ENCODE results near the gene TMSB15A. TPM values are rescaled to one million over a fixed set of nuclear protein-coding genes. Genes with fewer than 3 reads are reported as not detected.
"Not testable (repeated sequence)": the region's sequence is repeated elsewhere in the genome, so short reads cannot be mapped to it uniquely, and the experiment has no call there.

Gene TMSB15A
- polyA plus RNA-seq (ENCODE audit: insufficient read length), result 80.4 TPM
- long read RNA-seq, donor 1, transcript TMSB15A-201 (3 exons, 685 nt), result major isoform, 65 of 104 reads
- long read RNA-seq, donor 1, partial matches to known transcripts, result 39 of 104 reads
- long read RNA-seq, donor 1, other reads (novel, unspliced or antisense), result 0 of 104 reads
- long read RNA-seq, donor 2, transcript TMSB15A-201 (3 exons, 685 nt), result major isoform, 47 of 61 reads
- long read RNA-seq, donor 2, partial matches to known transcripts, result 14 of 61 reads
- long read RNA-seq, donor 2, other reads (novel, unspliced or antisense), result 0 of 61 reads
- long read RNA-seq, donor 3, transcript TMSB15A-201 (3 exons, 685 nt), result major isoform, 53 of 70 reads
- long read RNA-seq, donor 3, partial matches to known transcripts, result 17 of 70 reads
- long read RNA-seq, donor 3, other reads (novel, unspliced or antisense), result 0 of 70 reads
- long read RNA-seq, donor 4, transcript TMSB15A-201 (3 exons, 685 nt), result major isoform, 9 of 19 reads
- long read RNA-seq, donor 4, partial matches to known transcripts, result 10 of 19 reads
- long read RNA-seq, donor 4, other reads (novel, unspliced or antisense), result 0 of 19 reads
- long read RNA-seq, donor 5, transcript TMSB15A-201 (3 exons, 685 nt), result major isoform, 98 of 109 reads
- long read RNA-seq, donor 5, partial matches to known transcripts, result 11 of 109 reads
- long read RNA-seq, donor 5, other reads (novel, unspliced or antisense), result 0 of 109 reads
- long read RNA-seq, donor 6, transcript TMSB15A-201 (3 exons, 685 nt), result major isoform, 67 of 120 reads
- long read RNA-seq, donor 6, partial matches to known transcripts, result 53 of 120 reads
- long read RNA-seq, donor 6, other reads (novel, unspliced or antisense), result 0 of 120 reads
- long read RNA-seq, donor 7, transcript TMSB15A-201 (3 exons, 685 nt), result major isoform, 98 of 134 reads
- long read RNA-seq, donor 7, partial matches to known transcripts, result 36 of 134 reads
- long read RNA-seq, donor 7, other reads (novel, unspliced or antisense), result 0 of 134 reads
- long read RNA-seq, donor 8, transcript TMSB15A-201 (3 exons, 685 nt), result major isoform, 20 of 28 reads
- long read RNA-seq, donor 8, partial matches to known transcripts, result 8 of 28 reads
- long read RNA-seq, donor 8, other reads (novel, unspliced or antisense), result 0 of 28 reads

DNA sequence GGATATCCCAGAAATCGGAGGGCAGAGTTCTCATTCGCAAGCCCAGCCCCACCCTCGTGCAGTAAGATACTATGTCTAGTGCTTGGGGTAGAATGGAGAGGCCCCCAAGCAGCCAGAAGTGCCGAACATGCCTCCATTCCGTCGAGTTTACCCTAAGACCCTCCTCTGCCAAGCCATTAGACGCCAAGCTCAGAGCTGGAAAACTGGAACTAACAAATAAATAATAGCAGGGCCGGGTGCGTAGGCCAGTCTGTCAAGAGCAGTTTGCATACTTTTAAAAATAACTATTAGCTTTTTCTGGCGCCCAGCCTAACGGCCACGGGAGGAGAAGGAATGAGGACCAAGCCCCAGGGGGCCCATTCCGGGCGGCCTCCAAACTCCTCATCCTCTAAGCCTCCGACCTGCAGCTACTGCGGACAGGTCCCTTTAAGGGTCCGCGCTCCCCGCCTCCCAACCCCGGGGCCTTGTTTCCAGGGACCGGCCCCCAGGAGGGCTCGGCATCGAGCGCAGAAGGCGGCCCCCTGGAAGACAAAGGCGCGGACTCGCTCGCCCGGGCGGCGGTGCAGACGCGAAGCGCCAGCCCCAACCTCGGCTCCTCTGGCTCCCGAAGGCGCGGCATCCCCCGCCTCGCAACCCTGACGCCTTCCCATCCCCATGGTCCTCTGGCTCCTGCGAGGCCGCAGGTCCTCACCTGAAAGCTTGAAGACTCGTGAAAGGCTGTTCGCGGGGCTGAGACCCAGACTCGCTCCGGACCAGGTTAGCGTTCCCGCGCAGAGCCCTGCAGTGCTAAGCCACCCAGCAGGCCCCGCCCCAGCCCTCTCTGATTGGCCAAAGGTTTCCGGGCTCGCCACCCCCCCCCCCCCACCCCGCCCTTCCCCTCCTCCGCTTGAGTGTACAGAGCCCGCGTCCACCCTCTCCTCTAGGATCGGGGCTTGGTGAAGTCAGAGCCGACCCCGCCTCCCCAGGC lies at the start of gene TMSB15A:
TSS of gene TMSB15A (minus strand) at position 765 of the 967 bp plus-strand sequence.
- peak; percentile 72 for DNase-seq

- DNase-seq, result no peak
These were observed 44.0 kb upstream of the TMSB15A start for GRCh38 chrX:102560423-102561068.

GRCh38 chrX:102558607-102559006 lies 42.1 kb upstream of the TMSB15A start:
- DNase-seq, result no peak

GRCh38 chrX:102548231-102548630 lies 31.7 kb upstream of the TMSB15A start:
- no peak for DNase-seq

DNA sequence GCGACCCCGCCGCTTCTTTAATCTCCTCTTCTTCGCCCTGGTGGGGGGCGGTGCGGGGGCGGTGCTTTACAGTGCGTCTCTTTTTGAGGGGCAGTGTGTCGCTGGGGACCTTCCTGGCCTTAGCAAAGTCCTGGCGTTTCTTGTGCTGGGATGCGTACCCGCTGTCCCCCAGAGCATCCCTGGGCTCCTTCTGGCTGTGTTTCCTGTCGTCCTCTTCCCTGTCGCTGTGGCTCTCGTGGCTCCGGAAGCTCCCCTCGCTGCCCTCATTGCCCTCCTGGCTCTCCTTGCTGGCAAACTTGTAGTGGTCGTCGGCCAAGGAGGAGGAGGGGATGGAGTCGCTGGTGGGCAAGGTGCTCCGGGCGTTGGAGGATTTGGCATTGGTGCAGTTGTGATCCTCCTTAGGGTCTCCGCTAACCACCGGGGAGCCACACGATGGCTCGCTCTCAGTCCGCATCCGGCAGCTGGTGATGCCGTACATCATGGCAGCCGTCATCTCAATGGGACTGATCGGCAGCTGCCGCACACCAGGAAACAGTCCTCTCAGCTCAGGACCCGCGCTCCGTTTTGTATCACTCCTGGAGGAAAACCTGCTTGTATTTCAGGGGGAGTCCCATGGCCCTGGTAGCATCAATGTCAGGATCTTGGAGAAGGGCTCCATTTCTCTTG lies 30.4 kb upstream of the TMSB15A start:
- peak; percentile 0 for DNase-seq

DNA sequence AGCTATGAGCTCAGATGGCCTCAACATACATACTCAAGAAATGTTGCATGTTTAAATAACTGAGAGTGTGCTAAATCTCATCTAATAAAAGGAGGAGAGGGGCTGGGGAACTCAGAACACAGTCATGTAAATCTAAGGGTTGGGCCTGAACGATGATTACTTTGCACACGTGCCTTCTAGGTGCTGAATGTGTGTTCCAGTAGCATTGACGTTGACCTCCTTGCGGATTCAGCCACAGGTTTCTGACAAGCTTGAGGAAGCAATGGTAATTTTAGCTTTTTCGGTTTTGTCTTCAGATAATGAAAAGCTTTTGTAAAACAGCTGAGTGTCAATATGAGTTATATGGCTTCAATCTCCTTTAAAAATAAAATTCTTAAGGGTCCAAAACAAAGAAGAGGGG lies 29.6 kb upstream of the TMSB15A start:
- not testable (repeated sequence) for DNase-seq

GRCh38 chrX:102535958-102536357 lies 19.4 kb upstream of the TMSB15A start:
- DNase-seq, result no peak

DNA sequence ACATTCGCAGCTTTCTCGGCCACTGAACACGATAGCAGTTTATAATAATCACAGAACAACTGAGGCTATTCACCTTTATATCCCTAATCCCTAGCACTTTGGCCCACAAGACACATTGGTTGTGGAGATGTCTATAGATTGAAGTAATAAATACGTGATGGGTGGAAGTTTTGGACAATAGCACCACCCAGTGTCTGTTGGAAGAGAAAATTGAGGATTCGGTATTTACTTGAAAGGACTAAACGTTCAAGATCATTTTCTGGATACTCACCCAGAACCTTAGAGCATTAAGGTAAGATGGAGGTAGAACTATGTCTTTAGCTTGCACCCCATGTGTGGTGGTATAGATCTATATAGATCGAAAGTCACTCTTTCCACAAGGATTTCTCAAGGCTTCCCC lies 787 bp upstream of the TMSB15A start:
- peak; percentile 27 for DNase-seq

DNA sequence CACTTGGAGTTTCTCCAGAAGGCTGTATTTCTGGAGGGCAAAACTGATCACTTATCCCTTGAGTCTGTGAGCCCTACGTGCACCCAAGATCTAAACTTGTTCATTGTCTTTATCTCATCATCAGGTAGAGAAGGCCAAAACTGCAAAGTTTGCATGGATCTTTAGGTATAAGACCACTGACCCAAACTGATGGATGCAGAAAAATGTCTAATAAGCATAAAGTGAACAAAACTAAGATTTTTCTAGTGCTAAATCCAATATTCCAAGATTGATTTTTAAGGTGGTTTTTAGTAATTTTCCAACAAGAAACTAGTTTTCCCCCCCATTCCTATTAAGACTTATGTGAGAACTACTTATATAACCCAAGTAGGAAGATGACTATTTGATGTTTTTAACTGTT lies 2.0 kb downstream of the TMSB15A start:
- no peak for DNase-seq

GRCh38 chrX:102498732-102499131 lies 17.8 kb downstream of the TMSB15A start:
- DNase-seq, result no peak

DNA sequence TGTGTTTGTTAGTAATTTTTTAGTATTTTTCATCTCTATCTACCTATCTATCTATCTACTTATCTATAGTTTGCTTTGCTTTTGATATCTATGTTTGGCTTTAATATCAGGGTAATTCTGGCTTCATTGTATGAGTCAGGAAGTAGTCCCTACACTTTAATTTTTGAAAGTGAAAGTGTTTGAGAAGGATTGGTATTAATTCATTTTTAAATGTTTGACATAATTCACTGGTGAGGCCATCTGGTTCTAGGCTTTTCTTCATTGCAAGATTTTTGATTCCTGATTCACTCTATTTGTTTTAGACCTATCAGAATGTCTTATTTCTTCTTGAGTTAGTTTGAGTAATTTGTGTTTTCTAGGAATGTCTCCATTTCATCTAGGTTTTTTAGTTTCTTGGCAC lies 24.8 kb downstream of the TMSB15A start:
- DNase-seq, result no peak

GRCh38 chrX:102478765-102479164 lies 37.8 kb downstream of the TMSB15A start:
- not testable (repeated sequence) for DNase-seq

DNA sequence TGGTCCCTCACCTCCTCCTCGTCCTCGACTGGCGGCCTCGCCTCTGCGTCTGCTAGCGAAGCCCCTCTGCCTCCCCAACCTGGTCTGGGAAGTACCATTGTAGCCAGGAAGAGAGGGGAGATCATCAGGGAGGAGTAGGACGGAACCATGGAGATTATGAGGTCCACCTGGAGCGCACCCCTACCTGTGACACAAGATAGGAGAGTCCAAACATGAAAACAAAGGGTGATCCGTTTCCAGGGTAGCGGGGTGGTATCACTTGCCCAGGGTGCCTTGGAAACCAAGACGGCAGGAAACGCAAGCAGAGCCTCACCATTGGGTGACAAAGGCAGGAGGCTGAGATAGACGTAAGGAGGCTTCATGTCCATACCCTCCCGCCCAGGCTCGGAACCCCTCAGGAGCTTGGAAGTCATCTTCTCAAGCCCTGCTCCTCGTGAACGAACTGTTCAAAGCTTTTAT lies 44.7 kb downstream of the TMSB15A start, which contains the start of gene TCP11X2:
TSS of gene TCP11X2 (minus strand) at position 51 of the 459 bp plus-strand sequence.
- not testable (repeated sequence) for DNase-seq

DNA sequence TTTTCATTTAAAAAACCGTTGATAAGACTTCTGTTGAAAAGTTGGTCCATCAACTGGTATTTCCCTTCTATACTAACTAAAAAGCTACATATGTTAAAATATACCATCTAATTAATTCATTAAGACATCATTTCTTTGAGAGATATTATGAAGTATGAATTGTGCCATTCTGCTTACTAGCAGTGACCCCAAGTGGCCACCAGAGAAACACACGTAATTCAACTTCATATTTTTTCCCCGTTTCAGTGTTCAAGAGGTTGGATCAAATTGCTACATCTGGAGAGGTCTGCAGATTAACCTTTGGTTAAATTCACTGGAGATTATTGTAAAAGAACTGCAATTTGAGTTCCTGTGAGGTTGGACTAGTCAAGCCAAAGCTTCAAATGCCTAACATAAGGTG lies 46.3 kb downstream of the TMSB15A start:
- not testable (repeated sequence) for DNase-seq

Other genes starting within 250 kb of the TMSB15A start
- gene NXF2B, start 76.7 kb downstream of the TMSB15A start, polyA plus RNA-seq (ENCODE audit: insufficient read length), result 1.8 TPM
- 2.4 TPM for gene TCP11X2, start 44.9 kb downstream of the TMSB15A start, polyA plus RNA-seq (ENCODE audit: insufficient read length)
- 15.9 TPM for gene ARMCX5, start 82.8 kb upstream of the TMSB15A start, polyA plus RNA-seq (ENCODE audit: insufficient read length)
- gene GPRASP1, start 134.7 kb upstream of the TMSB15A start, polyA plus RNA-seq (ENCODE audit: insufficient read length), result 18.2 TPM
- gene GPRASP2, start 195.7 kb upstream of the TMSB15A start, polyA plus RNA-seq (ENCODE audit: insufficient read length), result 41.7 TPM
- 20.8 TPM for gene GPRASP3, start 204.0 kb upstream of the TMSB15A start, polyA plus RNA-seq (ENCODE audit: insufficient read length)

Measured in left kidney (tissue), 8 donors.